HEK293 (cell line): ENCODE results near the gene BABAM1.

Source experiments
- CTCF ChIA-PET: fragments of 350-600 bp; formaldehyde crosslinking; extraction: SDS; loops from one replicate; lab custom pipeline; 2021; ENCODE audit warnings: antibody characterized with exemption; lab: Yijun Ruan, JAX
- POLR2A ChIA-PET: fragments of 300-600 bp; formaldehyde crosslinking; extraction: SDS; loops from one replicate; lab custom pipeline; 2020; ENCODE audit warnings: antibody characterized with exemption, inconsistent platforms; lab: Yijun Ruan, JAX
- H3K27ac ChIP-seq: fragments of 200-500 bp; sonication (Bioruptor generic); 2 replicates; pipeline ENCODE4 v1.5.1; 2014; ENCODE audit warnings: low read depth, low read length, control low read depth, inconsistent platforms; ENCODE audit errors: extremely low read depth
- H3K36me3 ChIP-seq, 2 experiments: fragments of 200-500 bp in 1 of 2; sonication (Bioruptor generic) in 1 of 2; 1 replicate in 1 of 2; 2 replicates in 1 of 2; pipeline ENCODE4 v1.5.1; 2014 to 2017; ENCODE audit warnings: inconsistent platforms in 2 of 2, low read length in 2 of 2; ENCODE audit not compliant: control insufficient read depth in 2 of 2, insufficient read depth in 1 of 2
- H3K4me1 ChIP-seq: fragments of 200-500 bp; sonication (Bioruptor generic); 2 replicates; pipeline ENCODE4 v1.5.1; 2014; ENCODE audit warnings: mild to moderate bottlenecking, low read length, inconsistent platforms; ENCODE audit not compliant: control insufficient read depth, insufficient read depth
- H3K4me3 ChIP-seq: 2 replicates; pipeline ENCODE4 v1.5.1; 2011; ENCODE audit warnings: low read depth, mild to moderate bottlenecking, control low read depth, low read length, moderate library complexity
- H3K9me3 ChIP-seq: fragments of 200-500 bp; sonication (Bioruptor generic); 2 replicates; pipeline ENCODE4 v1.5.1; 2014; ENCODE audit warnings: low read depth, low read length, inconsistent platforms; ENCODE audit not compliant: control insufficient read depth, insufficient read depth
- HOXC10 ChIP-seq: sonication (generic); formaldehyde crosslinking; IDR thresholded peaks from 2 replicates; pipeline ENCODE4 v1.8.1; 2023; ENCODE audit warnings: mild to moderate bottlenecking, missing genetic modification reagents
- IKZF3 ChIP-seq: fragments of 450-650 bp; IDR thresholded peaks from 2 replicates; pipeline ENCODE4 v1.5.0; 2018; ENCODE audit warnings: missing biosample characterization, mild to moderate bottlenecking, missing genetic modification characterization, moderate library complexity
- KLF1 ChIP-seq: fragments of 450-650 bp; formaldehyde crosslinking; IDR thresholded peaks from 2 replicates; pipeline ENCODE4 v1.5.1; 2016; ENCODE audit warnings: missing biosample characterization, missing genetic modification characterization
- KLF8 ChIP-seq: fragments of 450-650 bp; formaldehyde crosslinking; IDR thresholded peaks from 2 replicates; pipeline ENCODE4 v1.5.1; 2016; ENCODE audit warnings: missing biosample characterization, missing genetic modification characterization
- PRDM1 ChIP-seq: fragments of 450-650 bp; formaldehyde crosslinking; IDR thresholded peaks from 2 replicates; pipeline ENCODE4; 2016; ENCODE audit warnings: missing biosample characterization, missing genetic modification characterization
- SETDB1 ChIP-seq: IDR thresholded peaks from one replicate; pipeline ENCODE4 v1.6.1; 2017; ENCODE audit warnings: mild to moderate bottlenecking, low read length, moderate library complexity, mixed read lengths; ENCODE audit not compliant: insufficient read length
- ZBTB20 ChIP-seq: fragments of 450-650 bp; formaldehyde crosslinking; IDR thresholded peaks from 2 replicates; pipeline ENCODE4 v1.5.1; 2016; ENCODE audit warnings: missing biosample characterization, missing genetic modification characterization
- ZEB2 ChIP-seq: fragments of 450-650 bp; formaldehyde crosslinking; IDR thresholded peaks from 2 replicates; pipeline ENCODE4 v1.5.1; 2016; ENCODE audit warnings: missing biosample characterization, missing genetic modification characterization
- ZNF133 ChIP-seq: fragments of 450-650 bp; formaldehyde crosslinking; IDR thresholded peaks from 2 replicates; pipeline ENCODE4 v1.5.1; 2016; ENCODE audit warnings: missing biosample characterization, missing genetic modification characterization
- ZNF202 ChIP-seq: fragments of 450-650 bp; formaldehyde crosslinking; IDR thresholded peaks from 2 replicates; pipeline ENCODE4 v1.5.1; 2016; ENCODE audit warnings: missing biosample characterization, missing genetic modification characterization, borderline replicate concordance
- ZNF211 ChIP-seq: fragments of 450-650 bp; formaldehyde crosslinking; IDR thresholded peaks from 2 replicates; pipeline ENCODE4 v1.5.1; 2016; ENCODE audit warnings: low read depth, missing biosample characterization, missing genetic modification characterization
- ZNF362 ChIP-seq: fragments of 450-650 bp; formaldehyde crosslinking; IDR thresholded peaks from 2 replicates; pipeline ENCODE4 v1.5.1; 2016; ENCODE audit warnings: missing biosample characterization, missing genetic modification characterization
- ZNF433 ChIP-seq: fragments of 450-650 bp; formaldehyde crosslinking; IDR thresholded peaks from 2 replicates; pipeline ENCODE4 v1.5.1; 2016; ENCODE audit warnings: missing biosample characterization, missing genetic modification characterization, low read depth
- ZNF473 ChIP-seq: fragments of 450-650 bp; formaldehyde crosslinking; IDR thresholded peaks from 2 replicates; pipeline ENCODE4 v1.5.1; 2017; ENCODE audit warnings: missing biosample characterization, missing genetic modification characterization
- ZNF654 ChIP-seq: fragments of 450-650 bp; formaldehyde crosslinking; IDR thresholded peaks from 2 replicates; pipeline ENCODE4 v1.5.1; 2016; ENCODE audit warnings: low read depth, missing biosample characterization, missing genetic modification characterization
- ZSCAN30 ChIP-seq: fragments of 450-650 bp; IDR thresholded peaks from 2 replicates; pipeline ENCODE4 v1.5.1; 2018; ENCODE audit warnings: missing biosample characterization, mild to moderate bottlenecking, missing genetic modification characterization, moderate library complexity
- ZXDB ChIP-seq: fragments of 450-650 bp; formaldehyde crosslinking; IDR thresholded peaks from 2 replicates; pipeline ENCODE4 v1.5.1; 2016; ENCODE audit warnings: missing biosample characterization, missing genetic modification characterization
- TF ChIP-seq, protein P1 (sequence below): fragments of 450-650 bp; formaldehyde crosslinking; IDR thresholded peaks from 2 replicates; pipeline ENCODE4 v1.5.1; 2016; ENCODE audit warnings: missing biosample characterization, missing genetic modification characterization
- TF ChIP-seq, protein P2 (sequence below): fragments of 450-650 bp; formaldehyde crosslinking; conservative IDR thresholded peaks from 2 replicates; pipeline ENCODE4 v1.5.1; 2016; ENCODE audit warnings: low read depth, missing biosample characterization, missing genetic modification characterization
- TF ChIP-seq, protein P3 (sequence below): sonication (generic); formaldehyde crosslinking; IDR thresholded peaks from 2 replicates; pipeline ENCODE4 v1.8.1; 2022; ENCODE audit warnings: mild to moderate bottlenecking, moderate library complexity, missing genetic modification reagents

The BABAM1 gene

GRCh38 chr19:17220207-17220758 lies 47.0 kb upstream of the BABAM1 start:
- H3K9me3 ChIP-seq = no peaks in the 10 kb centered on the region
- TF ChIP-seq KLF1 (peak; percentile 47; the same call in 1 of the 2 replicates), ZNF202 (tag by site-specific recombination) (no peak), ZSCAN30 (no peak), ZNF654 (no peak), PRDM1 (tag by site-specific recombination) (0 out of 2 replicates have a peak, but pooled peaks have one; percentile 15)
- TF ChIP-seq, protein P1, sequence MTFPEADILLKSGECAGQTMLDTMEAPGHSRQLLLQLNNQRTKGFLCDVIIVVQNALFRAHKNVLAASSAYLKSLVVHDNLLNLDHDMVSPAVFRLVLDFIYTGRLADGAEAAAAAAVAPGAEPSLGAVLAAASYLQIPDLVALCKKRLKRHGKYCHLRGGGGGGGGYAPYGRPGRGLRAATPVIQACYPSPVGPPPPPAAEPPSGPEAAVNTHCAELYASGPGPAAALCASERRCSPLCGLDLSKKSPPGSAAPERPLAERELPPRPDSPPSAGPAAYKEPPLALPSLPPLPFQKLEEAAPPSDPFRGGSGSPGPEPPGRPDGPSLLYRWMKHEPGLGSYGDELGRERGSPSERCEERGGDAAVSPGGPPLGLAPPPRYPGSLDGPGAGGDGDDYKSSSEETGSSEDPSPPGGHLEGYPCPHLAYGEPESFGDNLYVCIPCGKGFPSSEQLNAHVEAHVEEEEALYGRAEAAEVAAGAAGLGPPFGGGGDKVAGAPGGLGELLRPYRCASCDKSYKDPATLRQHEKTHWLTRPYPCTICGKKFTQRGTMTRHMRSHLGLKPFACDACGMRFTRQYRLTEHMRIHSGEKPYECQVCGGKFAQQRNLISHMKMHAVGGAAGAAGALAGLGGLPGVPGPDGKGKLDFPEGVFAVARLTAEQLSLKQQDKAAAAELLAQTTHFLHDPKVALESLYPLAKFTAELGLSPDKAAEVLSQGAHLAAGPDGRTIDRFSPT (tag by site-specific recombination) = no peak
- ChIA-PET POLR2A (interaction anchor here (0.6 to 1.5 kb wide), 3 partner anchors 8 to 56 kb away, joined by 3 to 6 read pairs (median 5); partner anchors contain the start of gene BABAM1), CTCF (interaction anchor here (0.6 to 1.1 kb wide), 3 partner anchors 15 to 76 kb away, joined by 3 to 6 read pairs (median 4); no protein-coding TSS in a partner anchor)
- no peak overlapping the region for H3K4me3 ChIP-seq
- peaks cover 5 to 21% of the 10 kb centered on the region in 2 experiments; a peak in 2 of 3 replicates for H3K36me3 ChIP-seq
- no peak overlapping the region for H3K27ac ChIP-seq
- no peaks in the 10 kb centered on the region for H3K4me1 ChIP-seq

- no peaks in the 10 kb centered on the region for H3K4me1 ChIP-seq
- no peaks in the 10 kb centered on the region for H3K9me3 ChIP-seq
- TF ChIP-seq ZNF362 (tag by site-specific recombination) = peak; percentile 90
- TF ChIP-seq, protein P2, sequence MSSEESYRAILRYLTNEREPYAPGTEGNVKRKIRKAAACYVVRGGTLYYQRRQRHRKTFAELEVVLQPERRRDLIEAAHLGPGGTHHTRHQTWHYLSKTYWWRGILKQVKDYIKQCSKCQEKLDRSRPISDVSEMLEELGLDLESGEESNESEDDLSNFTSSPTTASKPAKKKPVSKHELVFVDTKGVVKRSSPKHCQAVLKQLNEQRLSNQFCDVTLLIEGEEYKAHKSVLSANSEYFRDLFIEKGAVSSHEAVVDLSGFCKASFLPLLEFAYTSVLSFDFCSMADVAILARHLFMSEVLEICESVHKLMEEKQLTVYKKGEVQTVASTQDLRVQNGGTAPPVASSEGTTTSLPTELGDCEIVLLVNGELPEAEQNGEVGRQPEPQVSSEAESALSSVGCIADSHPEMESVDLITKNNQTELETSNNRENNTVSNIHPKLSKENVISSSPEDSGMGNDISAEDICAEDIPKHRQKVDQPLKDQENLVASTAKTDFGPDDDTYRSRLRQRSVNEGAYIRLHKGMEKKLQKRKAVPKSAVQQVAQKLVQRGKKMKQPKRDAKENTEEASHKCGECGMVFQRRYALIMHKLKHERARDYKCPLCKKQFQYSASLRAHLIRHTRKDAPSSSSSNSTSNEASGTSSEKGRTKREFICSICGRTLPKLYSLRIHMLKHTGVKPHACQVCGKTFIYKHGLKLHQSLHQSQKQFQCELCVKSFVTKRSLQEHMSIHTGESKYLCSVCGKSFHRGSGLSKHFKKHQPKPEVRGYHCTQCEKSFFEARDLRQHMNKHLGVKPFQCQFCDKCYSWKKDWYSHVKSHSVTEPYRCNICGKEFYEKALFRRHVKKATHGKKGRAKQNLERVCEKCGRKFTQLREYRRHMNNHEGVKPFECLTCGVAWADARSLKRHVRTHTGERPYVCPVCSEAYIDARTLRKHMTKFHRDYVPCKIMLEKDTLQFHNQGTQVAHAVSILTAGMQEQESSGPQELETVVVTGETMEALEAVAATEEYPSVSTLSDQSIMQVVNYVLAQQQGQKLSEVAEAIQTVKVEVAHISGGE (tag by site-specific recombination) = no peak
- TF ChIP-seq, all 188 proteins: peak for 1
- peaks cover 0 to 6% of the 10 kb centered on the region in 2 experiments; a peak in 1 of 3 replicates for H3K36me3 ChIP-seq
- CTCF ChIA-PET = interaction anchor here (0.7 to 1.6 kb wide), 2 partner anchors 35 to 542 kb away, joined by 3 to 4 read pairs; no protein-coding TSS in a partner anchor
- no peak overlapping the region for H3K4me3 ChIP-seq
- POLR2A ChIA-PET = interaction anchor here (0.6 to 2.6 kb wide), 2 partner anchors 10 to 18 kb away, joined by 6 to 29 read pairs; partner anchors contain the start of gene NR2F6
- no peak overlapping the region for H3K27ac ChIP-seq
These were observed 42.2 kb upstream of the BABAM1 start for GRCh38 chr19:17225053-17225452.

DNA sequence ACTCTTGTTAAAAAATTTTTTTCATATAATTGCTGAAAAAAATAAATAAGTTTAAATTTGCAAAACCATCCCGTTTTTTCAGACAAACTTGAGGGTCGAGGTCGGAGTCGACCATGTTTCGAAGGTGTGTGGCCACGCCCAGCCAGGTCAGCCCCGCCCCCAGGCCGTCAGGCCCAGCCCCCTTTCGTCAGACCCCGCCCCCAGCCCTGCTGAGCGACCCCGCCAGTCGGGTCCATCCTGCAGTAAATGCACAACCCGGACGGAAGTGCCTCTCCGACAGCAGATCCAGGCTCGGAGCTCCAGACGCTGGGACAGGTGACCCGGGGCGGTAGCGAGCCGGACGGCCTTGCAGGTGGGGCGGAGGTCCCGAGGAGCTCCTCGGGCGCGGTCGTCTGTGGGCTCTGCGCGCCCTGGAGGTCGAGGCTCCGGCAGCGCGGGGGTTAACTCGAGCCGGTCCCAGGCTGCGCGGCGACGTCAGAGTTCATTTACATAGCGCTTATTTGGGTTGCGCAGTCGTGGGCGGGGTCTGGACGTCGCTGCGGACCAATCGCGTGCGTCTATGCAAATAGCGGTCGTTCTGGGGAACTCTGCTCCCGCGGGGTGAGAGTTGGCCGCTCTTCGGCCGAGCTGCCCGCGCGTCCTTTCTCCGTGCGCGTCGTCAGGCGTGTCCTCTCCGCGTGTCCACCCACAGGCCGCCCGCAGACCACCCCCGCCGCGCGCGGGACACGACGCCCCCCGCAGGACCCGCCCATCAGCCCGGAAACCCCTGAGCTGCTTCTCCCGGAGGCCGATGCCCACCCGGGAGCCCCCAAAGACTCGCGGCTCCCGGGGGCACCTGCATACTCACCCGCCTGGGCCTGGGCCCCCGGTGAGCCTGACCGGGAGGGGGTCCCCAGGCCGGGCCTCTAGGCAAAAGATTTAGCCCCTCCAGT lies 41.0 kb upstream of the BABAM1 start, which contains the start of gene OCEL1:
Gene OCEL1 (plus strand): TSS at position 225 of the 932 bp plus-strand sequence. CDS start 22 bp downstream, at position 247.
- Histone ChIP-seq H3K27ac (peak within 1 kb of the TSS; percentile 47; the same call in 1 of the 2 replicates), H3K36me3 (peaks cover 3 to 18% of the 10 kb centered on the region in 2 experiments; a peak in 2 of 3 replicates), H3K9me3 (no peaks in the 10 kb centered on the region), H3K4me1 (no peaks in the 10 kb centered on the region), H3K4me3 (peak within 1 kb of the TSS; percentile 76)
- ChIA-PET CTCF (interaction anchor here (0.6 to 1.6 kb wide), 4 partner anchors 20 to 198 kb away, joined by 3 to 4 read pairs (median 3); no protein-coding TSS in a partner anchor), POLR2A (interaction anchor here (0.6 to 5.5 kb wide), 10 partner anchors 10 to 150 kb away, joined by 3 to 61 read pairs (median 10); partner anchors contain the start of genes BABAM1, DDA1, MYO9B and NR2F6)
- TF ChIP-seq, protein P3, sequence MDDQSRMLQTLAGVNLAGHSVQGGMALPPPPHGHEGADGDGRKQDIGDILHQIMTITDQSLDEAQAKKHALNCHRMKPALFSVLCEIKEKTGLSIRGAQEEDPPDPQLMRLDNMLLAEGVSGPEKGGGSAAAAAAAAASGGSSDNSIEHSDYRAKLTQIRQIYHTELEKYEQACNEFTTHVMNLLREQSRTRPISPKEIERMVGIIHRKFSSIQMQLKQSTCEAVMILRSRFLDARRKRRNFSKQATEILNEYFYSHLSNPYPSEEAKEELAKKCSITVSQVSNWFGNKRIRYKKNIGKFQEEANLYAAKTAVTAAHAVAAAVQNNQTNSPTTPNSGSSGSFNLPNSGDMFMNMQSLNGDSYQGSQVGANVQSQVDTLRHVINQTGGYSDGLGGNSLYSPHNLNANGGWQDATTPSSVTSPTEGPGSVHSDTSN (CRISPR knock-in tag) = no peak
- TF ChIP-seq ZNF473 = no peak
- no peak for TF ChIP-seq SETDB1
- no peak for TF ChIP-seq HOXC10 (CRISPR knock-in tag)
- TF ChIP-seq IKZF3 (tag by site-specific recombination) = peak; percentile 86
- TF ChIP-seq KLF8 (tag by site-specific recombination) = peak; percentile 79
- no peak for TF ChIP-seq ZNF433 (tag by site-specific recombination)
- no peak for TF ChIP-seq ZNF211
- TF ChIP-seq ZXDB (tag by site-specific recombination) = peak; percentile 68
- TF ChIP-seq ZNF133 (tag by site-specific recombination) = no peak
- peak; percentile 98 for TF ChIP-seq ZEB2 (tag by site-specific recombination)
- no peak; the same call in 1 of the 2 replicates for TF ChIP-seq ZBTB20
